NB4 (cell line): ENCODE data around the gene IFIH1.

Source experiments
- DNase-seq: peaks from one replicate; pipeline ENCODE4 v3.0.0; 2010; ENCODE audit warnings: low read depth
- H3K4me3 ChIP-seq: one replicate; pipeline ENCODE4 v1.5.1; 2011; ENCODE audit warnings: mild to moderate bottlenecking, low read depth, low read length, moderate library complexity
- CTCF ChIP-seq: IDR thresholded peaks from one replicate; pipeline ENCODE4 v1.5.1; 2012; ENCODE audit warnings: low read depth, low read length
- MYC ChIP-seq: IDR thresholded peaks from 2 replicates; pipeline ENCODE4 v1.6.1; 2011; ENCODE audit warnings: low read depth, low read length
- POLR2A ChIP-seq: IDR thresholded peaks from 2 replicates; pipeline ENCODE4 v1.6.1; 2011; ENCODE audit warnings: mild to moderate bottlenecking; ENCODE audit not compliant: insufficient read length; ENCODE audit errors: extremely low read depth
- TF ChIP-seq, protein P1 (sequence below): IDR thresholded peaks from 2 replicates; pipeline ENCODE4 v1.6.1; 2011; ENCODE audit warnings: low read depth, low read length

IFIH1 gene

GRCh38 chr2:162318328-162319180, at the start of gene IFIH1:
Gene IFIH1 (minus strand): TSS chr2:162318684. CDS start chr2:162318307, 377 bp downstream.
- H3K4me3 ChIP-seq = peak within 1 kb of the TSS; percentile 95
- DNase-seq = peak; percentile 93
- TF ChIP-seq, protein P1, sequence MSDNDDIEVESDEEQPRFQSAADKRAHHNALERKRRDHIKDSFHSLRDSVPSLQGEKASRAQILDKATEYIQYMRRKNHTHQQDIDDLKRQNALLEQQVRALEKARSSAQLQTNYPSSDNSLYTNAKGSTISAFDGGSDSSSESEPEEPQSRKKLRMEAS = peak; percentile 64
- TF ChIP-seq POLR2A = no peak
- TF ChIP-seq CTCF = peak; percentile 45
- peak; percentile 62 for TF ChIP-seq MYC

DNA sequence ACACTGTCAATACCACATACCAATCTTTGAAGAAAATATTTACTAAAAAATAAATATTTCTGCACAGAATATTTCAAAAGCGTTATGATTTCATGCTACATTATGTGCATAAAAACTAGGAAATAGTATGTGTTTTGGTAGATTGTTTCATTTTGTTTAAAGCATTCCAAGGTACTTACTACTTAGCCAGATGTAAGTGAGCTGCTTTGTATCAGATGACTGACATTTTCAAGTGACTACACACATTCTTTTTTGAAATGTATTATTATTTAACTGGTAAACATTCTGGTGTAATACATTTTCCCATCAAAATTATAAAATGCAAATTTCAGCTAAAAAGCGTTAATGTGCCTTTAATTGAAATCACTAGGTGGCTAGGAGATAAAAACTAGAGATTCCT, 46.9 kb upstream of the IFIH1 start:
- no peak for DNase-seq
- no peak overlapping the region for H3K4me3 ChIP-seq
- TF ChIP-seq, protein P1 = no peak
- no peak for TF ChIP-seq POLR2A
- no peak for TF ChIP-seq MYC
- no peak for TF ChIP-seq CTCF

GRCh38 chr2:162344617-162344950, 26.1 kb upstream of the IFIH1 start:
- H3K4me3 ChIP-seq = peak overlapping the region; percentile 83
- no peak for DNase-seq
- TF ChIP-seq CTCF = no peak
- TF ChIP-seq POLR2A = no peak
- TF ChIP-seq MYC = no peak
- TF ChIP-seq, protein P1 = no peak

DNA sequence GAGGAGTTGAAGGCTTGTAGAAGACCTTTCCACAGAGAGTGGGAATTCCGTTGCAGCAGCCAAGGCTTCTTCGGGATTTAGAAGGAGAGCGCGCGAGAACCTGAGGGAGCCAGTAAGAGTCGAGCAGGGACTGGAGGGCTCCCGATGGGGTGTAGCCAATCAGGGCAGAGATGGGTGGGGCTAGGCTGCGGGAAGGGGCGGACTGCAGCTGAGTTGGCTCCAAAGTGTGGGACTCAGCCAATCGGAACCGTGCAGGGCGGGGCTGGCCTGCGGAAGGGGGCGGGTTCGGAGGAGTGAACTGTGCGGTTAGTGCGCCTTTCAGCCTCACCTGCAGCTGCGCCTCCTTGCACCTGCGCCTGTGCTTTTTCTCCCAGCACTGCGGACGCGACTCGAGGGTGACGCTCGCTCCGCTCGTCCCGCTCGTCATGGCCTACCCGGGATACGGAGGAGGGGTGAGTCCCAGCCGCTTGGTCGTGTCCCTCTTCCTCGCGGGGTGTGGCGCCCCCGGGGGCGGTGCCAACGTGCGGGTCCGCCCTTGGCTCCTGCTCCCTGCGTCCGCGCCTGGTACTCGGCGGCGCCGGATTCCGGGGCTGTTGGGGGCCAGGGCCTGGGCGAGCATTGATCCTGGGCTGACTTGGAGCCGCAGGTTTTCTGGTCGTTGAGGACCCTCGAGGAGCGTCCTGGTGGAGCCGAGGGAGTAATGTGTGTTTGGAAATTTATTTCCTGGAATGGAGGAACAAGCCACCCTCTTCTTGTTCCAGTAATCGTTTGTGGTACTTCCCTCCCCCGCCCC, 25.5 kb upstream of the IFIH1 start, which contains the start of gene GCA:
GCA (plus strand) TSS at position 309 of the 793 bp plus-strand sequence; CDS start at position 426, 117 bp downstream.
- TF ChIP-seq, protein P1 = peak; percentile 34; the same call in 1 of the 2 replicates
- peak; percentile 47; the same call in 1 of the 2 replicates for TF ChIP-seq MYC
- no peak for TF ChIP-seq CTCF
- peak; percentile 32 for TF ChIP-seq POLR2A
- DNase-seq = peak; percentile 94
- peak within 1 kb of the TSS; percentile 83 for H3K4me3 ChIP-seq

- TF ChIP-seq POLR2A (no peak), MYC (no peak), CTCF (no peak)
- TF ChIP-seq, protein P1 = no peak
- DNase-seq = no peak
- peak overlapping the region; percentile 83 for H3K4me3 ChIP-seq
Measured at GRCh38 chr2:162343492-162343823, 25.0 kb upstream of the IFIH1 start.
